Ascending aorta (tissue), 2 donors: ENCODE data around the gene KLHL35. TPM values are rescaled to one million over a fixed set of nuclear protein-coding genes. Genes with fewer than 3 reads are reported as not detected.

Experiments used
- DNase-seq, 2 donors: peaks; one replicate each; pipeline ENCODE4 v3.0.0-alpha.2; 2019; ENCODE audit warnings: low spot score in 2 of 2
- H3K27ac ChIP-seq, 2 donors: fragments of 200-600 bp; sonication (generic); one replicate each; pipeline ENCODE4 v1.5.1; 2016 to 2017; ENCODE audit warnings: mild to moderate bottlenecking in 1 of 2
- H3K27me3 ChIP-seq: fragments of 200-600 bp; sonication (generic); one replicate; pipeline ENCODE4 v1.5.1; 2017
- H3K36me3 ChIP-seq, 2 donors: fragments of 200-600 bp; sonication (generic); one replicate each; pipeline ENCODE4 v1.5.1; 2016
- H3K4me1 ChIP-seq, 2 donors: fragments of 200-600 bp; sonication (generic); one replicate each; pipeline ENCODE4 v1.5.1; 2016 to 2017; ENCODE audit warnings: mild to moderate bottlenecking in 1 of 2
- H3K4me3 ChIP-seq, 2 donors: fragments of 200-600 bp; sonication (generic); one replicate each; pipeline ENCODE4 v1.5.1; 2016 to 2017; ENCODE audit warnings: mild to moderate bottlenecking in 1 of 2
- H3K9me3 ChIP-seq, 2 donors: fragments of 200-600 bp; sonication (generic); one replicate each; pipeline ENCODE4 v1.5.1; 2016
- intact Hi-C: fragments of 100-400 bp; cut with DNase I; formaldehyde crosslinking; loops from one replicate; pipeline ENCODE4 v1.15.1; 2023
- total RNA-seq: library from RNA; depleted of rRNA; stranded (reverse); fragments of >200 nt; gene quantifications from one replicate; pipeline ENCODE4 v1.1.0, GENCODE V29; 2016
- TF ChIP-seq, protein P1 (sequence below), 3 experiments: fragments of 200-600 bp in 2 of 3; fragments of 450-650 bp in 1 of 3; sonication (generic) in 2 of 3; IDR thresholded peaks; one replicate each; pipeline ENCODE4 v1.5.1; 2016 to 2019; ENCODE audit warnings: antibody characterized with exemption in 3 of 3, mild to moderate bottlenecking in 1 of 3, moderate library complexity in 1 of 3

Gene KLHL35, protein sequence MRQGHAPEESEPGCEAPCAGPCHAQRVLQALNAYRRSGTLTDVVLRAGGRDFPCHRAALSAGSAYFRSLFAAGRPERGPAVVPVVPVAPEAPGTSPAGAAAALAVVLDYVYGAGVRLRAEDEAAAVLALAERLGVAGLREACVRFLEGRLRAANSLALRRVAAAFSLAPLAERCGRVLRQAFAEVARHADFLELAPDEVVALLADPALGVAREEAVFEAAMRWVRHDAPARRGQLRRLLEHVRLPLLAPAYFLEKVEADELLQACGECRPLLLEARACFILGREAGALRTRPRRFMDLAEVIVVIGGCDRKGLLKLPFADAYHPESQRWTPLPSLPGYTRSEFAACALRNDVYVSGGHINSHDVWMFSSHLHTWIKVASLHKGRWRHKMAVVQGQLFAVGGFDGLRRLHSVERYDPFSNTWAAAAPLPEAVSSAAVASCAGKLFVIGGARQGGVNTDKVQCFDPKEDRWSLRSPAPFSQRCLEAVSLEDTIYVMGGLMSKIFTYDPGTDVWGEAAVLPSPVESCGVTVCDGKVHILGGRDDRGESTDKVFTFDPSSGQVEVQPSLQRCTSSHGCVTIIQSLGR
- total RNA-seq: not detected

- no peaks in the 10 kb centered on the region for H3K9me3 ChIP-seq
- H3K36me3 ChIP-seq: no peaks in the 10 kb centered on the region
- TF ChIP-seq, protein P1, sequence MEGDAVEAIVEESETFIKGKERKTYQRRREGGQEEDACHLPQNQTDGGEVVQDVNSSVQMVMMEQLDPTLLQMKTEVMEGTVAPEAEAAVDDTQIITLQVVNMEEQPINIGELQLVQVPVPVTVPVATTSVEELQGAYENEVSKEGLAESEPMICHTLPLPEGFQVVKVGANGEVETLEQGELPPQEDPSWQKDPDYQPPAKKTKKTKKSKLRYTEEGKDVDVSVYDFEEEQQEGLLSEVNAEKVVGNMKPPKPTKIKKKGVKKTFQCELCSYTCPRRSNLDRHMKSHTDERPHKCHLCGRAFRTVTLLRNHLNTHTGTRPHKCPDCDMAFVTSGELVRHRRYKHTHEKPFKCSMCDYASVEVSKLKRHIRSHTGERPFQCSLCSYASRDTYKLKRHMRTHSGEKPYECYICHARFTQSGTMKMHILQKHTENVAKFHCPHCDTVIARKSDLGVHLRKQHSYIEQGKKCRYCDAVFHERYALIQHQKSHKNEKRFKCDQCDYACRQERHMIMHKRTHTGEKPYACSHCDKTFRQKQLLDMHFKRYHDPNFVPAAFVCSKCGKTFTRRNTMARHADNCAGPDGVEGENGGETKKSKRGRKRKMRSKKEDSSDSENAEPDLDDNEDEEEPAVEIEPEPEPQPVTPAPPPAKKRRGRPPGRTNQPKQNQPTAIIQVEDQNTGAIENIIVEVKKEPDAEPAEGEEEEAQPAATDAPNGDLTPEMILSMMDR (IDR thresholded peaks at IDR 0.05): no peak
- no peak for DNase-seq
- H3K27ac ChIP-seq: no peak within 1 kb of the TSS
- no peaks in the 10 kb centered on the region for H3K27me3 ChIP-seq
- H3K4me1 ChIP-seq: peaks cover 2 to 6% of the 10 kb centered on the region in 2 donors
- H3K4me3 ChIP-seq: no peak within 1 kb of the TSS
- intact Hi-C loops: loop anchor here (5.0 kb wide), 1 partner anchor 36 kb away; the partner anchor contains the start of gene RPS3
These were observed at the start of gene KLHL35 for GRCh38 chr11:75432911-75433321. Gene KLHL35, minus strand, starts transcription at chr11:75433203. Its CDS starts 2,574 bp downstream, at chr11:75430629.

GRCh38 chr11:75481922-75482606 lies 49.1 kb upstream of the KLHL35 start:
- H3K27ac ChIP-seq: no peak overlapping the region
- H3K4me1 ChIP-seq: no peaks in the 10 kb centered on the region
- intact Hi-C loops: no loop called here
- H3K9me3 ChIP-seq: no peaks in the 10 kb centered on the region
- no peak overlapping the region for H3K4me3 ChIP-seq
- H3K27me3 ChIP-seq: no peaks in the 10 kb centered on the region
- no peaks in the 10 kb centered on the region for H3K36me3 ChIP-seq
- TF ChIP-seq, protein P1 (IDR thresholded peaks at IDR 0.05): no peak
- DNase-seq: no peak

GRCh38 chr11:75481223-75481921 lies 48.4 kb upstream of the KLHL35 start:
- intact Hi-C loops: no loop called here
- DNase-seq: no peak
- H3K9me3 ChIP-seq: no peaks in the 10 kb centered on the region
- H3K27me3 ChIP-seq: no peaks in the 10 kb centered on the region
- H3K36me3 ChIP-seq: no peaks in the 10 kb centered on the region
- no peak overlapping the region for H3K4me3 ChIP-seq
- H3K4me1 ChIP-seq: no peaks in the 10 kb centered on the region
- TF ChIP-seq, protein P1 (IDR thresholded peaks at IDR 0.05): no peak
- no peak overlapping the region for H3K27ac ChIP-seq

GRCh38 chr11:75480185-75481175 lies 47.5 kb upstream of the KLHL35 start:
- H3K27me3 ChIP-seq: no peaks in the 10 kb centered on the region
- H3K4me3 ChIP-seq: no peak overlapping the region
- DNase-seq: no peak
- H3K4me1 ChIP-seq: peaks cover 0 to 3% of the 10 kb centered on the region in 2 donors
- no peak overlapping the region for H3K27ac ChIP-seq
- H3K36me3 ChIP-seq: no peaks in the 10 kb centered on the region
- no peaks in the 10 kb centered on the region for H3K9me3 ChIP-seq
- TF ChIP-seq, protein P1 (IDR thresholded peaks at IDR 0.05): no peak
- intact Hi-C loops: no loop called here
